GM23338 (cell line): ENCODE data around the gene GALK1. TPM values are rescaled to one million over a fixed set of nuclear protein-coding genes. Genes with fewer than 3 reads are reported as not detected.

Experiments
- ATAC-seq: fragments of 200-7000 bp; cut with Tn5 transposase; 3 replicates; pipeline ENCODE4 v1.9.1; 2020
- DNase-seq: peaks from one replicate; pipeline ENCODE4 v3.0.0-alpha.2; 2015; ENCODE audit warnings: low spot score
- H2AFZ ChIP-seq: fragments of 200-600 bp; sonication (generic); 2 replicates; pipeline ENCODE4 v1.8.0; 2016; ENCODE audit warnings: antibody characterized with exemption, mild to moderate bottlenecking, moderate library complexity
- H3F3A ChIP-seq: fragments of 200-600 bp; sonication (generic); replicated peaks from 2 replicates; pipeline ENCODE4 v1.8.0; 2017; ENCODE audit warnings: antibody characterized with exemption, mixed run types, low read depth
- H3K27ac ChIP-seq: fragments of 200-600 bp; sonication (generic); 2 replicates; pipeline ENCODE4 v1.6.1; 2016; ENCODE audit warnings: low read depth
- H3K27me3 ChIP-seq: fragments of 200-600 bp; sonication (generic); 2 replicates; pipeline ENCODE4 v1.8.0; 2016; ENCODE audit warnings: mild to moderate bottlenecking, mixed run types, moderate library complexity; ENCODE audit not compliant: insufficient read depth
- H3K36me3 ChIP-seq: fragments of 200-600 bp; sonication (generic); 2 replicates; pipeline ENCODE4 v1.8.0; 2016; ENCODE audit warnings: mild to moderate bottlenecking; ENCODE audit not compliant: insufficient read depth
- H3K4me1 ChIP-seq: fragments of 200-600 bp; sonication (generic); 2 replicates; pipeline ENCODE4 v1.8.0; 2016; ENCODE audit warnings: mild to moderate bottlenecking, moderate library complexity; ENCODE audit not compliant: insufficient read depth
- H3K4me2 ChIP-seq: fragments of 200-600 bp; sonication (generic); 2 replicates; pipeline ENCODE4 v1.7.1; 2017; ENCODE audit warnings: mixed run types
- H3K4me3 ChIP-seq: fragments of 200-600 bp; sonication (generic); 2 replicates; pipeline ENCODE4 v1.6.1; 2016; ENCODE audit warnings: mixed run types
- H3K79me2 ChIP-seq: fragments of 200-600 bp; sonication (generic); replicated peaks from 2 replicates; pipeline ENCODE4 v1.8.0; 2017; ENCODE audit warnings: mild to moderate bottlenecking; ENCODE audit not compliant: insufficient read depth
- H3K9me2 ChIP-seq: fragments of 200-600 bp; sonication (generic); 2 replicates; pipeline ENCODE4 v1.8.0; 2017; ENCODE audit not compliant: insufficient read depth
- H4K20me1 ChIP-seq: fragments of 200-600 bp; sonication (generic); replicated peaks from 2 replicates; pipeline ENCODE4 v1.8.0; 2017; ENCODE audit warnings: mild to moderate bottlenecking; ENCODE audit not compliant: insufficient read depth
- H3K27ac Mint-ChIP-seq: 2 replicates; pipeline ENCODE4 v1.8.0; 2020; ENCODE audit warnings: inconsistent platforms, mild to moderate bottlenecking, moderate library complexity, mixed read lengths
- H3K27me3 Mint-ChIP-seq: 3 replicates; pipeline ENCODE4 v1.8.0; 2022; ENCODE audit warnings: low read depth, mild to moderate bottlenecking, moderate library complexity, mixed read lengths, inconsistent platforms; ENCODE audit not compliant: insufficient read depth, poor library complexity
- H3K36me3 Mint-ChIP-seq: 3 replicates; pipeline ENCODE4 v1.8.0; 2021; ENCODE audit warnings: low read depth, mild to moderate bottlenecking, inconsistent platforms, moderate library complexity, mixed read lengths
- H3K4me1 Mint-ChIP-seq: 3 replicates; pipeline ENCODE4 v1.8.0; 2020; ENCODE audit warnings: mild to moderate bottlenecking, inconsistent platforms, mixed read lengths
- H3K4me3 Mint-ChIP-seq: 3 replicates; pipeline ENCODE4 v1.8.0; 2021; ENCODE audit warnings: moderate library complexity, mild to moderate bottlenecking, inconsistent platforms, mixed read lengths
- H3K9me3 Mint-ChIP-seq: 3 replicates; pipeline ENCODE4 v1.8.0; 2020; ENCODE audit warnings: moderate library complexity, mild to moderate bottlenecking, inconsistent platforms, mixed read lengths
- EZH2 ChIP-seq: fragments of 200-600 bp; sonication (generic); IDR thresholded peaks from one replicate; pipeline ENCODE4 v1.8.0; 2017; ENCODE audit warnings: antibody characterized with exemption, mild to moderate bottlenecking, low read depth; ENCODE audit not compliant: unreplicated experiment
- POLR2AphosphoS5 ChIP-seq: IDR thresholded peaks from 2 replicates; pipeline ENCODE4 v1.6.1; 2016; ENCODE audit warnings: antibody characterized with exemption, low read depth
- ZNF331 ChIP-seq: fragments of 250-450 bp; sonication (Bioruptor Pico); IDR thresholded peaks from 2 replicates; pipeline ENCODE4 v1.5.0; 2020; ENCODE audit warnings: low read depth, mild to moderate bottlenecking, moderate library complexity
- polyA plus RNA-seq: library from polyadenylated mRNA; unstranded; fragments of >200 nt; fragmentation: Nextera tagmentation; extraction: Ambion mirVana; gene quantifications from 2 replicates; pipeline ENCODE4 v1.2.1, GENCODE V29; 2016
- total RNA-seq: library from RNA; depleted of rRNA; stranded (reverse); fragments of >200 nt; shearing (Covaris generic); gene quantifications from 2 replicates; pipeline ENCODE4 v1.2.3, GENCODE V29; 2014
- TF ChIP-seq, protein P1 (sequence below): fragments of 250-450 bp; sonication (Bioruptor Pico); IDR thresholded peaks from 2 replicates; pipeline ENCODE4 v1.5.0; 2020; ENCODE audit warnings: mild to moderate bottlenecking, moderate library complexity
- TF ChIP-seq, protein P2 (sequence below): IDR thresholded peaks from 2 replicates; pipeline ENCODE4 v1.6.1; 2016; ENCODE audit warnings: antibody characterized with exemption

Gene GALK1
- total and polyA plus RNA-seq, 2 experiments from 2014 or later: 30.5 to 31.7 TPM

DNA sequence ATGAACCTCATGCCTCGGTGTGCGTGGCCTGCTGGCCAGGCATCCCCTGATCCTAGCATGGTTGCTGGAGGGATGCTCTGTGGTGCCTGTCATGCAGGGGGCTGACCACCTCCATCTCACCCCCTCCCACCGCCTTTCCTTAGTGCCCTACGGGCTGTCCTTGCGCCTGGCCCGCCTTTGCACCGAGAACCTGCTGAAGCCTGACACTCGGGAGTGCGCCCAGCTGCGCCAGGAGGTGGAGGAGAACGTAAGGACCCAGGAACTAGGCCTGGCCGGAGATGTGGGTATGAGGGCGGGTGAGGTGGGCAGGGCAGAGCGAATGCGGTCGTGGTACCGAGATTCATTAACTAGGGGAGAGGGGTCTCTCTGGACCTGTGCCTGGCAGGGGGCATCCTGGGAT, 24.8 kb downstream of the GALK1 start (continued):
- TF ChIP-seq, protein P1, sequence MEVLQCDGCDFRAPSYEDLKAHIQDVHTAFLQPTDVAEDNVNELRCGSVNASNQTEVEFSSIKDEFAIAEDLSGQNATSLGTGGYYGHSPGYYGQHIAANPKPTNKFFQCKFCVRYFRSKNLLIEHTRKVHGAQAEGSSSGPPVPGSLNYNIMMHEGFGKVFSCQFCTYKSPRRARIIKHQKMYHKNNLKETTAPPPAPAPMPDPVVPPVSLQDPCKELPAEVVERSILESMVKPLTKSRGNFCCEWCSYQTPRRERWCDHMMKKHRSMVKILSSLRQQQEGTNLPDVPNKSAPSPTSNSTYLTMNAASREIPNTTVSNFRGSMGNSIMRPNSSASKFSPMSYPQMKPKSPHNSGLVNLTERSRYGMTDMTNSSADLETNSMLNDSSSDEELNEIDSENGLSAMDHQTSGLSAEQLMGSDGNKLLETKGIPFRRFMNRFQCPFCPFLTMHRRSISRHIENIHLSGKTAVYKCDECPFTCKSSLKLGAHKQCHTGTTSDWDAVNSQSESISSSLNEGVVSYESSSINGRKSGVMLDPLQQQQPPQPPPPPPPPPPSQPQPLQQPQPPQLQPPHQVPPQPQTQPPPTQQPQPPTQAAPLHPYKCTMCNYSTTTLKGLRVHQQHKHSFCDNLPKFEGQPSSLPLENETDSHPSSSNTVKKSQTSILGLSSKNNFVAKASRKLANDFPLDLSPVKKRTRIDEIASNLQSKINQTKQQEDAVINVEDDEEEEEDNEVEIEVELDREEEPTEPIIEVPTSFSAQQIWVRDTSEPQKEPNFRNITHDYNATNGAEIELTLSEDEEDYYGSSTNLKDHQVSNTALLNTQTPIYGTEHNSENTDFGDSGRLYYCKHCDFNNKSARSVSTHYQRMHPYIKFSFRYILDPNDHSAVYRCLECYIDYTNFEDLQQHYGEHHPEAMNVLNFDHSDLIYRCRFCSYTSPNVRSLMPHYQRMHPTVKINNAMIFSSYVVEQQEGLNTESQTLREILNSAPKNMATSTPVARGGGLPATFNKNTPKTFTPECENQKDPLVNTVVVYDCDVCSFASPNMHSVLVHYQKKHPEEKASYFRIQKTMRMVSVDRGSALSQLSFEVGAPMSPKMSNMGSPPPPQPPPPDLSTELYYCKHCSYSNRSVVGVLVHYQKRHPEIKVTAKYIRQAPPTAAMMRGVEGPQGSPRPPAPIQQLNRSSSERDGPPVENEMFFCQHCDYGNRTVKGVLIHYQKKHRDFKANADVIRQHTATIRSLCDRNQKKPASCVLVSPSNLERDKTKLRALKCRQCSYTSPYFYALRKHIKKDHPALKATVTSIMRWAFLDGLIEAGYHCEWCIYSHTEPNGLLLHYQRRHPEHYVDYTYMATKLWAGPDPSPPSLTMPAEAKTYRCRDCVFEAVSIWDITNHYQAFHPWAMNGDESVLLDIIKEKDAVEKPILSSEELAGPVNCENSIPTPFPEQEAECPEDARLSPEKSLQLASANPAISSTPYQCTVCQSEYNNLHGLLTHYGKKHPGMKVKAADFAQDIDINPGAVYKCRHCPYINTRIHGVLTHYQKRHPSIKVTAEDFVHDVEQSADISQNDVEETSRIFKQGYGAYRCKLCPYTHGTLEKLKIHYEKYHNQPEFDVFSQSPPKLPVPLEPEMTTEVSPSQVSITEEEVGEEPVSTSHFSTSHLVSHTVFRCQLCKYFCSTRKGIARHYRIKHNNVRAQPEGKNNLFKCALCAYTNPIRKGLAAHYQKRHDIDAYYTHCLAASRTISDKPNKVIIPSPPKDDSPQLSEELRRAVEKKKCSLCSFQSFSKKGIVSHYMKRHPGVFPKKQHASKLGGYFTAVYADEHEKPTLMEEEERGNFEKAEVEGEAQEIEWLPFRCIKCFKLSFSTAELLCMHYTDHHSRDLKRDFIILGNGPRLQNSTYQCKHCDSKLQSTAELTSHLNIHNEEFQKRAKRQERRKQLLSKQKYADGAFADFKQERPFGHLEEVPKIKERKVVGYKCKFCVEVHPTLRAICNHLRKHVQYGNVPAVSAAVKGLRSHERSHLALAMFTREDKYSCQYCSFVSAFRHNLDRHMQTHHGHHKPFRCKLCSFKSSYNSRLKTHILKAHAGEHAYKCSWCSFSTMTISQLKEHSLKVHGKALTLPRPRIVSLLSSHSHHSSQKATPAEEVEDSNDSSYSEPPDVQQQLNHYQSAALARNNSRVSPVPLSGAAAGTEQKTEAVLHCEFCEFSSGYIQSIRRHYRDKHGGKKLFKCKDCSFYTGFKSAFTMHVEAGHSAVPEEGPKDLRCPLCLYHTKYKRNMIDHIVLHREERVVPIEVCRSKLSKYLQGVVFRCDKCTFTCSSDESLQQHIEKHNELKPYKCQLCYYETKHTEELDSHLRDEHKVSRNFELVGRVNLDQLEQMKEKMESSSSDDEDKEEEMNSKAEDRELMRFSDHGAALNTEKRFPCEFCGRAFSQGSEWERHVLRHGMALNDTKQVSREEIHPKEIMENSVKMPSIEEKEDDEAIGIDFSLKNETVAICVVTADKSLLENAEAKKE (CRISPR knock-in tag): no peak

DNA sequence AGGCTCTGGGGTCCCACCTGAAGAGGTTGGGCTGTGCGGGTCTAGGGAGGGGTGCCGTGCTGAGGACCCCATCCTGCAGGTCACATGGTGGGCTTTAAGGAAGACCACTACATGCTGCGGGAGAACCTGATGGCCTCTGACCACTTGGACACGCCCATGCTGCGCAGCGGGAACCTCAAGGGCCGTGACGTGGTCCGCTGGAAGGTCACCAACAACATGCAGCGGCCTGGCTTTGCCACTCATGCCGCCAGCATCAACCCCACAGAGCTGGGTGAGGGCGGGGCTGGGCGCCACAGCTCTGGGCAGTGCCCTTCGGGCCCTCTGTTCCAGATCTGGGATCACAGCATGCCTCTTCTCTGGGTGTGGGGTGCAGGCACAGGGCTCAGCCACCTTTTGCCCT, 25.2 kb downstream of the GALK1 start:
- Histone ChIP-seq H3K9me2 (no peaks in the 10 kb centered on the region), H2AFZ (no peak overlapping the region), H3F3A (no peaks in the 10 kb centered on the region), H3K36me3 (no peaks in the 10 kb centered on the region), H3K4me3 (no peak overlapping the region), H3K4me1 (no peaks in the 10 kb centered on the region), H3K79me2 (no peaks in the 10 kb centered on the region), H4K20me1 (no peaks in the 10 kb centered on the region), H3K27me3 (no peaks in the 10 kb centered on the region), H3K4me2 (no peak overlapping the region), H3K27ac (no peak overlapping the region)
- Mint-ChIP-seq H3K4me3 (no peak overlapping the region), H3K4me1 (0 out of 3 replicates have a peak, but pooled peaks cover 6% of the 10 kb centered on the region), H3K36me3 (no peaks in the 10 kb centered on the region; the same call in 2 of the 3 replicates), H3K9me3 (no peaks in the 10 kb centered on the region), H3K27ac (no peak overlapping the region), H3K27me3 (peaks cover 6% of the 10 kb centered on the region)
- TF ChIP-seq POLR2AphosphoS5 (no peak), EZH2 (no peak), ZNF331 (CRISPR knock-in tag) (no peak)
- TF ChIP-seq, protein P2, sequence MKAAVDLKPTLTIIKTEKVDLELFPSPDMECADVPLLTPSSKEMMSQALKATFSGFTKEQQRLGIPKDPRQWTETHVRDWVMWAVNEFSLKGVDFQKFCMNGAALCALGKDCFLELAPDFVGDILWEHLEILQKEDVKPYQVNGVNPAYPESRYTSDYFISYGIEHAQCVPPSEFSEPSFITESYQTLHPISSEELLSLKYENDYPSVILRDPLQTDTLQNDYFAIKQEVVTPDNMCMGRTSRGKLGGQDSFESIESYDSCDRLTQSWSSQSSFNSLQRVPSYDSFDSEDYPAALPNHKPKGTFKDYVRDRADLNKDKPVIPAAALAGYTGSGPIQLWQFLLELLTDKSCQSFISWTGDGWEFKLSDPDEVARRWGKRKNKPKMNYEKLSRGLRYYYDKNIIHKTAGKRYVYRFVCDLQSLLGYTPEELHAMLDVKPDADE: no peak
- DNase-seq: no peak
- no peak for ATAC-seq
